Cardiac muscle cell (in vitro differentiated cells and primary cell): ENCODE results near the gene DLG5. TPM values are rescaled to one million over a fixed set of nuclear protein-coding genes. Genes with fewer than 3 reads are reported as not detected.

Experiments used
- DNase-seq, 2 donors: peaks; one replicate each; pipeline versions ENCODE4 v3.0.0 to v3.0.0-alpha.2; 2010 to 2017; ENCODE audit warnings: low read depth in 1 of 2, low spot score in 1 of 2
- H3K27ac ChIP-seq: fragments of 200-600 bp; sonication (generic); 2 replicates; pipeline ENCODE4 v1.5.1; 2016
- H3K27me3 ChIP-seq: fragments of 200-600 bp; sonication (generic); 2 replicates; pipeline ENCODE4 v1.6.0; 2016; ENCODE audit warnings: control low read depth
- H3K36me3 ChIP-seq: fragments of 200-600 bp; sonication (generic); 2 replicates; pipeline ENCODE4 v1.5.1; 2016; ENCODE audit warnings: control low read depth
- H3K4me1 ChIP-seq: fragments of 200-600 bp; sonication (generic); 2 replicates; pipeline ENCODE4 v1.8.1; 2017; ENCODE audit warnings: low read depth, mild to moderate bottlenecking, mixed run types
- H3K4me3 ChIP-seq: fragments of 200-600 bp; sonication (generic); 2 replicates; pipeline ENCODE4 v1.5.1; 2016; ENCODE audit warnings: mild to moderate bottlenecking
- H3K9me3 ChIP-seq: fragments of 200-600 bp; sonication (generic); 2 replicates; pipeline ENCODE4 v1.5.1; 2017; ENCODE audit warnings: low read depth, mild to moderate bottlenecking, control low read depth
- CTCF ChIP-seq: IDR thresholded peaks from 2 replicates; pipeline ENCODE4 v1.5.1; 2012; ENCODE audit warnings: low read depth, mild to moderate bottlenecking, low read length
- polyA plus RNA-seq: library from polyadenylated mRNA; unstranded; fragments of >200 nt; fragmentation: Nextera tagmentation; extraction: Ambion mirVana; gene quantifications from 2 replicates; pipeline ENCODE4 v1.2.1, GENCODE V29; 2016
- total RNA-seq: library from RNA; depleted of rRNA; stranded (reverse); fragments of >200 nt; gene quantifications from 2 replicates; pipeline ENCODE4 v1.2.3, GENCODE V29; 2016

DLG5 gene
- total and polyA plus RNA-seq, 2 experiments from 2014 or later = 20.3 to 64.4 TPM

GRCh38 chr10:77835669-77836086 lies 90.9 kb downstream of the DLG5 start:
- no peak for TF ChIP-seq CTCF
- DNase-seq = peak in 1 of 2 donors; percentile 56
- Histone ChIP-seq H3K27ac (peak overlapping the region; percentile 96), H3K27me3 (no peaks in the 10 kb centered on the region), H3K36me3 (peaks cover 22% of the 10 kb centered on the region), H3K9me3 (no peaks in the 10 kb centered on the region), H3K4me3 (no peak overlapping the region), H3K4me1 (peaks cover 39% of the 10 kb centered on the region)

- peaks cover 39% of the 10 kb centered on the region for H3K4me1 ChIP-seq
- H3K36me3 ChIP-seq = peaks cover 24% of the 10 kb centered on the region
- H3K27ac ChIP-seq = peak overlapping the region; percentile 96
- TF ChIP-seq CTCF = no peak
- DNase-seq = no peak
- no peaks in the 10 kb centered on the region for H3K27me3 ChIP-seq
- no peaks in the 10 kb centered on the region for H3K9me3 ChIP-seq
- H3K4me3 ChIP-seq = no peak overlapping the region
Observed at GRCh38 chr10:77834943-77835668, 91.4 kb downstream of the DLG5 start.

GRCh38 chr10:77834540-77834939 lies 92.0 kb downstream of the DLG5 start:
- H3K27ac ChIP-seq = no peak overlapping the region
- no peak for DNase-seq
- H3K4me1 ChIP-seq = peaks cover 34% of the 10 kb centered on the region
- H3K9me3 ChIP-seq = no peaks in the 10 kb centered on the region
- no peak for TF ChIP-seq CTCF
- no peak overlapping the region for H3K4me3 ChIP-seq
- peaks cover 30% of the 10 kb centered on the region for H3K36me3 ChIP-seq
- no peaks in the 10 kb centered on the region for H3K27me3 ChIP-seq

- Histone ChIP-seq H3K4me3 (no peak overlapping the region), H3K4me1 (peaks cover 29% of the 10 kb centered on the region), H3K9me3 (no peaks in the 10 kb centered on the region), H3K36me3 (peaks cover 34% of the 10 kb centered on the region), H3K27ac (no peak overlapping the region), H3K27me3 (no peaks in the 10 kb centered on the region)
- TF ChIP-seq CTCF = no peak
- DNase-seq = no peak
Observed at GRCh38 chr10:77833792-77834191, 92.8 kb downstream of the DLG5 start.

- H3K4me3 ChIP-seq = no peak overlapping the region
- no peaks in the 10 kb centered on the region for H3K9me3 ChIP-seq
- no peak for DNase-seq
- H3K36me3 ChIP-seq = peaks cover 34% of the 10 kb centered on the region
- no peak for TF ChIP-seq CTCF
- no peak overlapping the region for H3K27ac ChIP-seq
- peaks cover 24% of the 10 kb centered on the region for H3K4me1 ChIP-seq
- H3K27me3 ChIP-seq = no peaks in the 10 kb centered on the region
Observed at GRCh38 chr10:77833225-77833624, 93.3 kb downstream of the DLG5 start.
